Peyer's patch (tissue), 4 donors: Measurements from ENCODE around the gene RND2.

Experiments used
- CTCF ChIP-seq, 6 experiments: fragments of 450-650 bp in 4 of 6; fragments of 200-600 bp in 2 of 6; sonication (generic) in 1 of 6; IDR thresholded peaks; one replicate each; pipeline ENCODE4 v1.5.1; 2017 to 2019; ENCODE audit warnings: antibody characterized with exemption in 6 of 6, mild to moderate bottlenecking in 3 of 6, moderate library complexity in 1 of 6
- POLR2A ChIP-seq, 2 donors: fragments of 450-650 bp; IDR thresholded peaks; one replicate each; pipeline ENCODE4 v1.5.1; 2017; ENCODE audit warnings: antibody characterized with exemption in 2 of 2, mild to moderate bottlenecking in 2 of 2, moderate library complexity in 2 of 2

DNA sequence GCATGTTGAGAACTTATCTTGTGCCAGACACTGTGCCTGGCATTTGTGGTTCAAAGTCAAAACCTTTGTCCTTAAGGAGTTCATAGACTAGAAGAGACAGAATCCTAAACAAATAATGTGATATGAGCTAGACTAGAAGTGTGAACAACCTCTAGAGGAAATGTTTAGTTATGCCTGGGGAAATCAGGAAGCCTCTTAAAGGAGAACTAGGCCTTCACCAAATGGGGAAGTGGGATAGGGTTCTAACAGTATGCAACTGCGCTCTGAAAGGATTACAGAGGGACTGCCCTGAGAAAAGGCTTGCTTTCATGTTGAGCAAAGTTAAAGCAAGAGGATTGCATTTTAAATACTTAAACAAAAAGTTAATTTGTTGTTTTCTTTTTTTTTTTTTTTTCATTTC lies 39.8 kb upstream of the RND2 start:
- no peak for TF ChIP-seq CTCF (IDR thresholded peaks at IDR 0.05)
- no peak for TF ChIP-seq POLR2A (IDR thresholded peaks at IDR 0.05)
